GM21737 (cell line): ENCODE data around the gene REEP1.
"Not testable (repeated sequence)": the region's sequence is repeated elsewhere in the genome, so short reads cannot be mapped to it uniquely, and the experiment has no call there.

Experiments used
- ATAC-seq: cut with Tn5 transposase; IDR thresholded peaks from one replicate; pipeline ENCODE4 v1.9.1; 2021; ENCODE audit warnings: mild to moderate bottlenecking, moderate library complexity; ENCODE audit not compliant: unreplicated experiment

REEP1 gene

GRCh38 chr2:86202336-86202692 lies 135.1 kb downstream of the REEP1 start:
- no peak for ATAC-seq

GRCh38 chr2:86201671-86202335 lies 135.6 kb downstream of the REEP1 start:
- ATAC-seq = no peak

GRCh38 chr2:86200564-86200963 lies 136.9 kb downstream of the REEP1 start:
- ATAC-seq = not testable (repeated sequence)

GRCh38 chr2:86199834-86200177 lies 137.6 kb downstream of the REEP1 start:
- no peak for ATAC-seq

GRCh38 chr2:86195808-86196387 lies 141.5 kb downstream of the REEP1 start:
- no peak for ATAC-seq

- peak; percentile 90 for ATAC-seq
These were observed 142.2 kb downstream of the REEP1 start, which contains the start of gene IMMT for GRCh38 chr2:86195055-86195807. TSS of gene IMMT (minus strand) at chr2:86195462. CDS start at chr2:86195382, 80 bp downstream.

- no peak for ATAC-seq
These were observed 142.7 kb downstream of the REEP1 start for GRCh38 chr2:86194751-86195054.

GRCh38 chr2:86193901-86194567 lies 143.4 kb downstream of the REEP1 start:
- no peak for ATAC-seq

GRCh38 chr2:86189782-86190416 lies 147.5 kb downstream of the REEP1 start:
- ATAC-seq = no peak

- no peak for ATAC-seq
These were observed 151.0 kb downstream of the REEP1 start for GRCh38 chr2:86186431-86186830.

- no peak for ATAC-seq
These were observed 151.8 kb downstream of the REEP1 start for GRCh38 chr2:86185517-86186212.

GRCh38 chr2:86176597-86176996 lies 160.8 kb downstream of the REEP1 start:
- ATAC-seq = no peak

GRCh38 chr2:86175828-86176227 lies 161.6 kb downstream of the REEP1 start:
- ATAC-seq = no peak

- ATAC-seq = no peak
These were observed 163.0 kb downstream of the REEP1 start for GRCh38 chr2:86174445-86174844.

GRCh38 chr2:86172610-86173009 lies 164.8 kb downstream of the REEP1 start:
- no peak for ATAC-seq

- ATAC-seq = no peak
These were observed 166.1 kb downstream of the REEP1 start for GRCh38 chr2:86171295-86171694.

GRCh38 chr2:86170449-86170848 lies 167.0 kb downstream of the REEP1 start:
- no peak for ATAC-seq
